ENCODE measurements around the gene ZDHHC19.
"Not testable (repeated sequence)": the region's sequence is repeated elsewhere in the genome, so short reads cannot be mapped to it uniquely, and the experiment has no call there.

DNA sequence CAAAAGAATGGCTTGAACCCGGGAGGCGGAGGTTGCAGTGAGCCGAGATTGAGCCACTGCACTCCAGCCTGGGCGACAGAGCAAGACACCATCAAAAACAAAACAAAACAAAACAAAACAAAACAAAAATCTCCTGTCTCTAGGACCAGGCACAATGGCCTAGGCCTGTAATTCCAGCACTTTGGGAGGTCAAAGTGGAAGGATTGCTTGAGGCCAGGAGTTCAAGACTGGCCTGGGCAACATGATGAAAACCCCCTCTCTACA is 27.1 kb downstream of the ZDHHC19 start:
- not testable (repeated sequence) for TF ChIP-seq EZH2phosphoT487 (IDR thresholded peaks at IDR 0.05; ENCODE audit: insufficient read depth, low read depth); EZH2 (IDR thresholded peaks at IDR 0.05; ENCODE audit: insufficient read depth, poor library complexity, severe bottlenecking)

All from GM23248 (cell line).